ENCODE results near the gene ZFP36L1. TPM values are rescaled to one million over a fixed set of nuclear protein-coding genes. Genes with fewer than 3 reads are reported as not detected.

The ZFP36L1 gene
- total RNA-seq, 1 experiment from 2014 or later, result 304 TPM

DNA sequence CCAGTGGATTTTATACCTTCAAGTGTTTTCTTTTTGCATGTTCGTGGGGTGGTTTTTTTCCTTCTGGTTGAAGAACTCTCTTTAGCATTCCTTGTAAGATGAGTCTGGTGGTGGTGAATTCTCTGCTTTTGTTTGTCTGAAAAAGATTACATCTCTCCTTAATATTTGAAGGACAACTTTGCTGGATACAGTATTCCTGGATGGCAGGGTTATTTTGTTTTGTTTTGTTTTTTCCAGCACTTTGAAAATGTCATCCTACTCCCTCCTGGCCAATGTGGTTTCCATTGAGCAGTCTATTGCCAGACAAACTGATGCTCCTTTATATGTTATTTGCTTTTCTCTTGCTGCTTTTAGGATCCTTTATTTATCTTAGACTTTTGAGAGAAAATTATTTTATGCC lies 43.2 kb upstream of the ZFP36L1 start:
- H4K20me1 ChIP-seq (ENCODE audit: insufficient read depth), result no peaks in the 10 kb centered on the region
- H3K4me1 ChIP-seq (ENCODE audit: control insufficient read depth in 1 of 2, insufficient read depth in 2 of 2, low read length in 2 of 2), result no peaks in the 10 kb centered on the region
- ATAC-seq, result no peak
- H3K27me3 ChIP-seq (ENCODE audit: insufficient read depth, low read length), result no peaks in the 10 kb centered on the region
- TF ChIP-seq YY1 (IDR thresholded peaks at IDR 0.05; ENCODE audit: extremely low read depth, insufficient replicate concordance, low read depth, low read length) (no peak), SP1 (IDR thresholded peaks at IDR 0.05; ENCODE audit: low read depth) (no peak), TCF7L2 (IDR thresholded peaks at IDR 0.05; ENCODE audit: borderline replicate concordance, extremely low read depth, insufficient read depth, insufficient read length) (no peak), CBX3 (IDR thresholded peaks at IDR 0.05; ENCODE audit: low read depth) (no peak), ELF1 (IDR thresholded peaks at IDR 0.05; ENCODE audit: borderline replicate concordance, low read depth) (no peak), POLR2AphosphoS5 (IDR thresholded peaks at IDR 0.05; ENCODE audit: low read depth, low read length) (no peak), EZH2phosphoT487 (IDR thresholded peaks at IDR 0.05; ENCODE audit: borderline replicate concordance) (no peak)
- BruUV-seq (replicated peaks), result no TSS peak
- RAD21 ChIA-PET (ENCODE audit: low non-redundant PET in 1 of 2, low total read pairs in 2 of 2, uncharacterized antibody in 2 of 2, unreplicated experiment in 2 of 2), result no interaction called here
- H3K27ac ChIP-seq (ENCODE audit: low read depth, low read length), result no peak overlapping the region
- CTCF ChIA-PET, result no interaction called here
- no peaks in the 10 kb centered on the region for H3K9me3 ChIP-seq (ENCODE audit: control insufficient read depth in 1 of 2, insufficient read depth in 1 of 2, low read depth in 1 of 2, low read length in 2 of 2)
- no peaks in the 10 kb centered on the region for H3K79me2 ChIP-seq (ENCODE audit: insufficient read depth, low read length)
- no peak for DNase-seq (ENCODE audit: low read depth, low spot score)
- POLR2A ChIA-PET, result no interaction called here
- intact Hi-C loops (cut with micrococcal nuclease), result no loop called here
- H3K9me2 ChIP-seq (ENCODE audit: insufficient read depth), result no peaks in the 10 kb centered on the region
- no peak overlapping the region for H3K4me3 ChIP-seq (replicated peaks in 1 of 2; ENCODE audit: low read depth in 1 of 2, low read length in 2 of 2)
- H3K36me3 ChIP-seq (ENCODE audit: control insufficient read depth in 1 of 2, insufficient read depth in 2 of 2, low read length in 2 of 2), result no peaks in the 10 kb centered on the region
- no peak overlapping the region for H2AFZ ChIP-seq (ENCODE audit: low read depth, low read length, poor library complexity, severe bottlenecking)
- H3K4me2 ChIP-seq (ENCODE audit: low read length), result no peak overlapping the region
- no peak overlapping the region for H3K9ac ChIP-seq (ENCODE audit: low read length)

DNA sequence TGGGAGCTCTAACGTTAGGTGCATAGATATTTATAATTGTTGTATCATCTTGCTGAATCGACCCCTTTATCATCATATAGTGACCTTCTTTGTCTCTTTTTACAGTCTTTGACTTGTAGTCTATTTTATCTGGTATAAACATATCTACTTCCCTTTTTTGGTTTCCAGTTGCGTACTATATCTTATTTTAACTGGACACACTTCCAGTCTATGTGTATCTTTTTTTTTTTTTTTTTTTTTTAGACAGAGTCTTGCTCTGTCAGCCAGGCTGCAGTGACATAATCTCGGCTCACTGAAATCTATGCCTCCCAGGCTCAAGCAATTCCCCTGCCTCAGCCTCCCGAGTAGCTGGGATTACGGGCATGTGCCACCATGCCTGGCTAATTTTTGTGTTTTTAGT lies 41.9 kb upstream of the ZFP36L1 start:
- Histone ChIP-seq H3K4me3 (replicated peaks in 1 of 2; ENCODE audit: low read depth in 1 of 2, low read length in 2 of 2) (no peak overlapping the region), H3K9me2 (ENCODE audit: insufficient read depth) (no peaks in the 10 kb centered on the region), H3K36me3 (ENCODE audit: control insufficient read depth in 1 of 2, insufficient read depth in 2 of 2, low read length in 2 of 2) (no peaks in the 10 kb centered on the region), H2AFZ (ENCODE audit: low read depth, low read length, poor library complexity, severe bottlenecking) (no peak overlapping the region), H3K4me2 (ENCODE audit: low read length) (no peak overlapping the region), H3K4me1 (ENCODE audit: control insufficient read depth in 1 of 2, insufficient read depth in 2 of 2, low read length in 2 of 2) (no peaks in the 10 kb centered on the region), H4K20me1 (ENCODE audit: insufficient read depth) (no peaks in the 10 kb centered on the region), H3K9me3 (ENCODE audit: control insufficient read depth in 1 of 2, insufficient read depth in 1 of 2, low read depth in 1 of 2, low read length in 2 of 2) (no peaks in the 10 kb centered on the region), H3K27me3 (ENCODE audit: insufficient read depth, low read length) (no peaks in the 10 kb centered on the region), H3K27ac (ENCODE audit: low read depth, low read length) (no peak overlapping the region), H3K79me2 (ENCODE audit: insufficient read depth, low read length) (no peaks in the 10 kb centered on the region), H3K9ac (ENCODE audit: low read length) (no peak overlapping the region)
- DNase-seq (ENCODE audit: low read depth, low spot score) (no peak), ATAC-seq (no peak)
- ChIA-PET POLR2A (interaction anchor here (0.7 kb wide), 1 partner anchor 9 kb away, joined by 4 read pairs; no protein-coding TSS in a partner anchor), CTCF (interaction anchor here (1.0 kb wide), 1 partner anchor 10 kb away, joined by 5 read pairs; no protein-coding TSS in a partner anchor), RAD21 (ENCODE audit: low non-redundant PET in 1 of 2, low total read pairs in 2 of 2, uncharacterized antibody in 2 of 2, unreplicated experiment in 2 of 2) (no interaction called here)
- intact Hi-C loops (cut with micrococcal nuclease), result no loop called here
- BruUV-seq (replicated peaks), result no TSS peak
- TF ChIP-seq EGR1 (IDR thresholded peaks at IDR 0.05; ENCODE audit: low read depth) (no peak), FOSL1 (IDR thresholded peaks at IDR 0.05; ENCODE audit: low read depth) (no peak), ZFX (IDR thresholded peaks at IDR 0.05) (no peak), CEBPB (IDR thresholded peaks at IDR 0.05; ENCODE audit: low read depth) (no peak), CTCF (IDR thresholded peaks at IDR 0.05 in 2 of 3, conservative IDR thresholded peaks at IDR 0.05 in 1 of 3; ENCODE audit: borderline replicate concordance in 1 of 3, insufficient read depth in 1 of 3, low read depth in 2 of 3, low read length in 2 of 3) (no peak), RAD21 (IDR thresholded peaks at IDR 0.05; ENCODE audit: low read depth) (no peak), YY1 (IDR thresholded peaks at IDR 0.05; ENCODE audit: extremely low read depth, insufficient replicate concordance, low read depth, low read length) (no peak), EZH2phosphoT487 (IDR thresholded peaks at IDR 0.05; ENCODE audit: borderline replicate concordance) (no peak), POLR2A (IDR thresholded peaks at IDR 0.05; ENCODE audit: borderline replicate concordance, extremely low read depth, insufficient read depth, insufficient read length) (no peak), ATF3 (IDR thresholded peaks at IDR 0.05) (no peak)
- TF ChIP-seq, protein P1, sequence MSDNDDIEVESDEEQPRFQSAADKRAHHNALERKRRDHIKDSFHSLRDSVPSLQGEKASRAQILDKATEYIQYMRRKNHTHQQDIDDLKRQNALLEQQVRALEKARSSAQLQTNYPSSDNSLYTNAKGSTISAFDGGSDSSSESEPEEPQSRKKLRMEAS (IDR thresholded peaks at IDR 0.05), result no peak
- TF ChIP-seq, protein P2, sequence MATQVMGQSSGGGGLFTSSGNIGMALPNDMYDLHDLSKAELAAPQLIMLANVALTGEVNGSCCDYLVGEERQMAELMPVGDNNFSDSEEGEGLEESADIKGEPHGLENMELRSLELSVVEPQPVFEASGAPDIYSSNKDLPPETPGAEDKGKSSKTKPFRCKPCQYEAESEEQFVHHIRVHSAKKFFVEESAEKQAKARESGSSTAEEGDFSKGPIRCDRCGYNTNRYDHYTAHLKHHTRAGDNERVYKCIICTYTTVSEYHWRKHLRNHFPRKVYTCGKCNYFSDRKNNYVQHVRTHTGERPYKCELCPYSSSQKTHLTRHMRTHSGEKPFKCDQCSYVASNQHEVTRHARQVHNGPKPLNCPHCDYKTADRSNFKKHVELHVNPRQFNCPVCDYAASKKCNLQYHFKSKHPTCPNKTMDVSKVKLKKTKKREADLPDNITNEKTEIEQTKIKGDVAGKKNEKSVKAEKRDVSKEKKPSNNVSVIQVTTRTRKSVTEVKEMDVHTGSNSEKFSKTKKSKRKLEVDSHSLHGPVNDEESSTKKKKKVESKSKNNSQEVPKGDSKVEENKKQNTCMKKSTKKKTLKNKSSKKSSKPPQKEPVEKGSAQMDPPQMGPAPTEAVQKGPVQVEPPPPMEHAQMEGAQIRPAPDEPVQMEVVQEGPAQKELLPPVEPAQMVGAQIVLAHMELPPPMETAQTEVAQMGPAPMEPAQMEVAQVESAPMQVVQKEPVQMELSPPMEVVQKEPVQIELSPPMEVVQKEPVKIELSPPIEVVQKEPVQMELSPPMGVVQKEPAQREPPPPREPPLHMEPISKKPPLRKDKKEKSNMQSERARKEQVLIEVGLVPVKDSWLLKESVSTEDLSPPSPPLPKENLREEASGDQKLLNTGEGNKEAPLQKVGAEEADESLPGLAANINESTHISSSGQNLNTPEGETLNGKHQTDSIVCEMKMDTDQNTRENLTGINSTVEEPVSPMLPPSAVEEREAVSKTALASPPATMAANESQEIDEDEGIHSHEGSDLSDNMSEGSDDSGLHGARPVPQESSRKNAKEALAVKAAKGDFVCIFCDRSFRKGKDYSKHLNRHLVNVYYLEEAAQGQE (IDR thresholded peaks at IDR 0.05; ENCODE audit: low read depth), result no peak
